GM18517 (cell line): ENCODE measurements around the gene FGFBP3.

ENCODE experiments used
- ATAC-seq: cut with Tn5 transposase; IDR thresholded peaks from one replicate; pipeline ENCODE4 v1.9.1; 2021; ENCODE audit warnings: mild to moderate bottlenecking, moderate library complexity; ENCODE audit not compliant: unreplicated experiment

FGFBP3 gene

GRCh38 chr10:91864099-91864498 lies 45.2 kb downstream of the FGFBP3 start:
- no peak for ATAC-seq

GRCh38 chr10:91860885-91861284 lies 48.4 kb downstream of the FGFBP3 start:
- ATAC-seq: no peak

GRCh38 chr10:91856637-91857036 lies 52.6 kb downstream of the FGFBP3 start:
- no peak for ATAC-seq
